Fibroblast of lung (primary cell): ENCODE measurements around the gene ATG7. TPM values are rescaled to one million over a fixed set of nuclear protein-coding genes. Genes with fewer than 3 reads are reported as not detected.

Experiments used
- DNase-seq, 2 donors: peaks; one replicate each; pipeline versions ENCODE4 v3.0.0 to v3.0.0-alpha.2; 2010; ENCODE audit warnings: low read depth in 2 of 2
- H2AFZ ChIP-seq: 2 replicates; pipeline ENCODE4 v1.5.1; 2012; ENCODE audit warnings: low read length, control low read depth, inconsistent platforms
- H3K27ac ChIP-seq: 2 replicates; pipeline ENCODE4 v1.5.1; 2011; ENCODE audit warnings: low read length, control low read depth; ENCODE audit not compliant: insufficient read depth
- H3K27me3 ChIP-seq: 2 replicates; pipeline ENCODE4 v1.5.1; 2011; ENCODE audit warnings: mild to moderate bottlenecking, low read length; ENCODE audit not compliant: control insufficient read depth, insufficient read depth
- H3K36me3 ChIP-seq: 2 replicates; pipeline ENCODE4 v1.5.1; 2011; ENCODE audit warnings: low read length; ENCODE audit not compliant: control insufficient read depth, insufficient read depth
- H3K4me1 ChIP-seq: 2 replicates; pipeline ENCODE4 v1.5.1; 2011; ENCODE audit warnings: low read length; ENCODE audit not compliant: control insufficient read depth, insufficient read depth; ENCODE audit errors: extremely low read depth
- H3K4me2 ChIP-seq: 2 replicates; pipeline ENCODE4 v1.5.1; 2011; ENCODE audit warnings: low read length, control low read depth; ENCODE audit not compliant: insufficient read depth; ENCODE audit errors: extremely low read depth
- H3K4me3 ChIP-seq, 4 experiments: fragments of 200-600 bp in 1 of 4; sonication (generic) in 1 of 4; replicated peaks in 1 of 4; 2 replicates each; pipeline ENCODE4 v1.5.1; 2011 to 2016; ENCODE audit warnings: low read length in 4 of 4, low read depth in 3 of 4, mild to moderate bottlenecking in 3 of 4, control low read depth in 2 of 4, inconsistent platforms in 1 of 4, mixed read lengths in 1 of 4; ENCODE audit not compliant: insufficient read depth in 1 of 4; ENCODE audit errors: control extremely low read depth in 1 of 4
- H3K79me2 ChIP-seq: 2 replicates; pipeline ENCODE4 v1.5.1; 2012; ENCODE audit warnings: mild to moderate bottlenecking, low read length, inconsistent platforms; ENCODE audit not compliant: control insufficient read depth, insufficient read depth
- H3K9ac ChIP-seq: 2 replicates; pipeline ENCODE4 v1.5.1; 2011; ENCODE audit warnings: mild to moderate bottlenecking, low read length, control low read depth; ENCODE audit not compliant: insufficient read depth
- H3K9me3 ChIP-seq: 2 replicates; pipeline ENCODE4 v1.5.1; 2012; ENCODE audit warnings: low read depth, low read length; ENCODE audit not compliant: control insufficient read depth, insufficient read depth
- H4K20me1 ChIP-seq: 2 replicates; pipeline ENCODE4 v1.5.1; 2011; ENCODE audit warnings: low read length; ENCODE audit not compliant: control insufficient read depth, insufficient read depth; ENCODE audit errors: extremely low read depth
- CTCF ChIP-seq, 2 donors: IDR thresholded peaks in 1 of 2; conservative IDR thresholded peaks in 1 of 2; 1 replicate in 1 of 2; 2 replicates in 1 of 2; pipeline ENCODE4 v1.5.1; 2011 to 2012; ENCODE audit warnings: low read length in 2 of 2, control low read depth in 1 of 2, inconsistent platforms in 1 of 2, low read depth in 1 of 2, mild to moderate bottlenecking in 1 of 2
- EZH2 ChIP-seq: IDR thresholded peaks from 2 replicates; pipeline ENCODE4 v1.5.1; 2012; ENCODE audit warnings: low read length, control low read depth, mild to moderate bottlenecking; ENCODE audit errors: missing control alignments
- polyA plus RNA-seq, 2 donors: library from polyadenylated mRNA; depleted of rRNA in 1 of 2; stranded (reverse) in 1 of 2; unstranded in 1 of 2; fragments of >200 nt; gene quantifications; 2 replicates each; pipeline ENCODE4 v1.2.1, GENCODE V29; 2011 to 2012; ENCODE audit warnings: missing spikeins in 1 of 2
- total RNA-seq: library from RNA; depleted of rRNA; stranded (reverse); fragments of >200 nt; gene quantifications from 2 replicates; pipeline ENCODE4 v1.2.1, GENCODE V29; 2014

The ATG7 gene
- total and polyA plus RNA-seq, 2 donors (not counting 1 experiment from before 2014, with no cell fraction given), result 50.8 to 56.5 TPM

- no peaks in the 10 kb centered on the region for H4K20me1 ChIP-seq
- H3K9me3 ChIP-seq, result no peaks in the 10 kb centered on the region
- no peaks in the 10 kb centered on the region for H3K4me1 ChIP-seq
- peaks cover 4% of the 10 kb centered on the region for H3K36me3 ChIP-seq
- H3K27me3 ChIP-seq, result no peaks in the 10 kb centered on the region
- H3K79me2 ChIP-seq, result peaks cover 4% of the 10 kb centered on the region
- no peak overlapping the region for H3K27ac ChIP-seq
- no peak overlapping the region for H3K4me3 ChIP-seq
- peak; percentile 30 to 70 for DNase-seq
- no peak overlapping the region for H3K9ac ChIP-seq
- TF ChIP-seq CTCF (conservative IDR thresholded peaks at IDR 0.05 in 1 of 2, IDR thresholded peaks at IDR 0.05 in 1 of 2; ENCODE audit: low read depth in 1 of 2, low read length in 2 of 2) (no peak), EZH2 (no peak)
- no peak overlapping the region for H3K4me2 ChIP-seq
- H2AFZ ChIP-seq, result no peak overlapping the region
Observed at GRCh38 chr3:11300970-11301369, 28.8 kb downstream of the ATG7 start.

- Histone ChIP-seq H3K27ac (no peak overlapping the region), H4K20me1 (no peaks in the 10 kb centered on the region), H3K4me1 (no peaks in the 10 kb centered on the region), H3K36me3 (peaks cover 10% of the 10 kb centered on the region), H3K9ac (no peak overlapping the region), H3K79me2 (no peaks in the 10 kb centered on the region), H3K4me2 (no peak overlapping the region), H3K9me3 (no peaks in the 10 kb centered on the region), H3K4me3 (no peak overlapping the region), H2AFZ (no peak overlapping the region), H3K27me3 (no peaks in the 10 kb centered on the region)
- TF ChIP-seq CTCF (conservative IDR thresholded peaks at IDR 0.05 in 1 of 2, IDR thresholded peaks at IDR 0.05 in 1 of 2; ENCODE audit: low read depth in 1 of 2, low read length in 2 of 2), result no peak
- no peak for TF ChIP-seq EZH2
- DNase-seq, result no peak
Observed at GRCh38 chr3:11302444-11302843, 30.2 kb downstream of the ATG7 start.

GRCh38 chr3:11304175-11304574, 32.0 kb downstream of the ATG7 start:
- Histone ChIP-seq H3K9me3 (no peaks in the 10 kb centered on the region), H3K4me2 (no peak overlapping the region), H3K4me1 (no peaks in the 10 kb centered on the region), H2AFZ (no peak overlapping the region), H3K36me3 (peaks cover 10% of the 10 kb centered on the region), H3K4me3 (no peak overlapping the region), H3K9ac (no peak overlapping the region), H3K79me2 (no peaks in the 10 kb centered on the region), H3K27me3 (no peaks in the 10 kb centered on the region), H4K20me1 (no peaks in the 10 kb centered on the region), H3K27ac (no peak overlapping the region)
- no peak for DNase-seq
- TF ChIP-seq CTCF (conservative IDR thresholded peaks at IDR 0.05 in 1 of 2, IDR thresholded peaks at IDR 0.05 in 1 of 2; ENCODE audit: low read depth in 1 of 2, low read length in 2 of 2) (no peak), EZH2 (no peak)
